SK-N-MC (cell line): ENCODE results near the gene GPR132.
"Not testable (repeated sequence)": the region's sequence is repeated elsewhere in the genome, so short reads cannot be mapped to it uniquely, and the experiment has no call there.

Source experiments
- EZH2 ChIP-seq: fragments of 200-600 bp; sonication (generic); IDR thresholded peaks from one replicate; pipeline ENCODE4 v1.6.1; 2017; ENCODE audit warnings: antibody characterized with exemption
- FOXP2 ChIP-seq: optimal IDR thresholded peaks from 2 replicates; pipeline ENCODE3; 2011; ENCODE audit warnings: mild to moderate bottlenecking, moderate library complexity; ENCODE audit not compliant: insufficient read depth; ENCODE audit errors: extremely low read length, control extremely low read depth
- POLR2AphosphoS5 ChIP-seq: IDR thresholded peaks from 2 replicates; pipeline ENCODE4 v1.6.1; 2012; ENCODE audit warnings: mild to moderate bottlenecking, low read depth, low read length, borderline replicate concordance

- TF ChIP-seq POLR2AphosphoS5, EZH2, FOXP2: not testable (repeated sequence)
These were observed 29.6 kb downstream of the GPR132 start for GRCh38 chr14:105035616-105036015.
